Measurements from ENCODE around the gene MYO1H. TPM values are rescaled to one million over a fixed set of nuclear protein-coding genes. Genes with fewer than 3 reads are reported as not detected.

The MYO1H gene
- total and polyA plus RNA-seq, 12 donors, result 0.03 to 0.08 TPM; not detected in 10

DNA sequence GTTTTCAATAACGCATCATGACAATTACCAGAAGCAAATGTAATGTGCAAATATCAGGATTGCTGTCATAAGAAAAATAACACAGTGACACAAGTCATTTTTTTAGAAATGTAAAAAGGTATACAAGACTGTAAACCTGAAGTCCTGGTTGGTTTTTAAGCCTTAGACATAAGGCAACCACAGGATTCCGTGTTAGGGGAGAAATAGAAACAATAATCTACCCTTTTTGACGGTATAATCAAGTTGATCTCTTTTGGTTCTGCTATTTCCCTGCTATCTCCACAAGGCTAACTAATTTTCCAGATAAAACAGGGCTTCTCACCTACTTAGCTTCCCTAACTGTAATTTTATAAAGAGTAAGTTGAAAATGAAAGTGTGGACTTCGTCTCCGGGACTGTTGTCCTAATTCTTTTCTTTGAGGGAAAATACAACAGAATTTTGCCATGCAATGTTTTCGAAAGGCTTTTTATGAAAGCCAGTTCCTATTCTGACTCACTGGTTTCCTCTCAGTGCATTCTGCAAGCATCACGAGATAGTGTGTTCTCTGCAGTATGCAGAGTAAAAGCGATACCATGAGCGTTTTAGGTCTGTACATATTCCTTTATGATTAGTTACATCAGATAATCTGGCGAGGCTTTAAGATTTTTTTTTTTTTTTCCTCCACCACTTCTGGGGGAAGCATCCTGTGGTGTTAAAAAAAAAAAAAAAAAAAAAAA is 10.6 kb downstream of the MYO1H start:
- intact Hi-C loops (cut with DNase I), result no loop called here
- Histone ChIP-seq H3K27me3 (peaks cover 7% of the 10 kb centered on the region), H3K4me3 (no peak overlapping the region), H3K4me1 (replicated peaks in 1 of 2) (no peaks in the 10 kb centered on the region), H3K9me3 (replicated peaks in 1 of 3) (no peaks in the 10 kb centered on the region), H3K36me3 (replicated peaks in 1 of 2) (no peaks in the 10 kb centered on the region), H3K27ac (no peak overlapping the region)
- DNase-seq, result no peak
- TF ChIP-seq POLR2A (IDR thresholded peaks at IDR 0.05), result no peak
- TF ChIP-seq CTCF (IDR thresholded peaks at IDR 0.05), result no peak
- 64 to 74% (median 71%) methylated on average over 10 of the region's 10 CpGs for WGBS, 4 donors

- Histone ChIP-seq H3K4me1 (replicated peaks in 1 of 2) (no peaks in the 10 kb centered on the region), H3K9me3 (replicated peaks in 1 of 3) (no peaks in the 10 kb centered on the region), H3K36me3 (replicated peaks in 1 of 2) (no peaks in the 10 kb centered on the region), H3K4me3 (no peak overlapping the region), H3K27ac (no peak overlapping the region), H3K27me3 (peaks cover under 1% of the 10 kb centered on the region)
- TF ChIP-seq POLR2A (IDR thresholded peaks at IDR 0.05) (no peak), CTCF (IDR thresholded peaks at IDR 0.05) (no peak)
- intact Hi-C loops (cut with DNase I), result no loop called here
- no peak for DNase-seq
- WGBS, 4 donors, result 88 to 91% (median 90%) methylated on average over 20 of the region's 20 CpGs
Measured at GRCh38 chr12:109359131-109359690, 11.5 kb downstream of the MYO1H start.

- no peaks in the 10 kb centered on the region for H3K36me3 ChIP-seq (replicated peaks in 1 of 2)
- no peak overlapping the region for H3K4me3 ChIP-seq
- no peaks in the 10 kb centered on the region for H3K4me1 ChIP-seq (replicated peaks in 1 of 2)
- no peaks in the 10 kb centered on the region for H3K27me3 ChIP-seq
- no peaks in the 10 kb centered on the region for H3K9me3 ChIP-seq (replicated peaks in 1 of 3)
- H3K27ac ChIP-seq, result no peak overlapping the region
- intact Hi-C loops (cut with DNase I), result no loop called here
- no peak for TF ChIP-seq CTCF (IDR thresholded peaks at IDR 0.05)
- WGBS, 4 donors, result 81 to 87% (median 83%) methylated on average over 5 of the region's 5 CpGs
- DNase-seq, result no peak
Measured at GRCh38 chr12:109369831-109370230, 22.1 kb downstream of the MYO1H start.

- WGBS, 4 donors, result 61 to 68% (median 64%) methylated on average over 2 of the region's 2 CpGs
- Histone ChIP-seq H3K9me3 (replicated peaks in 1 of 3) (no peaks in the 10 kb centered on the region), H3K36me3 (replicated peaks in 1 of 2) (no peaks in the 10 kb centered on the region), H3K4me1 (replicated peaks in 1 of 2) (no peaks in the 10 kb centered on the region), H3K27me3 (peaks cover 10% of the 10 kb centered on the region), H3K4me3 (no peak overlapping the region), H3K27ac (no peak overlapping the region)
- intact Hi-C loops (cut with DNase I), result no loop called here
- TF ChIP-seq CTCF (IDR thresholded peaks at IDR 0.05) (no peak), POLR2A (IDR thresholded peaks at IDR 0.05) (no peak)
- DNase-seq, result no peak
Measured at GRCh38 chr12:109377139-109377685, 29.5 kb downstream of the MYO1H start.

Data from adrenal gland (tissue), 12 donors.